Neural cell (in vitro differentiated cells): Measurements from ENCODE around the gene LHX4. TPM values are rescaled to one million over a fixed set of nuclear protein-coding genes. Genes with fewer than 3 reads are reported as not detected.

Experiments
- H2AFZ ChIP-seq: fragments of 200-600, 300-800 bp; sonication (generic), shearing (Covaris generic); 2 replicates; pipeline ENCODE4 v1.6.0; 2014; ENCODE audit warnings: low read depth, mild to moderate bottlenecking, antibody characterized with exemption, low read length, moderate library complexity
- H3F3A ChIP-seq: fragments of 200-600 bp; shearing (Covaris generic); 2 replicates; pipeline ENCODE4 v1.6.1; 2016; ENCODE audit warnings: mild to moderate bottlenecking, moderate library complexity, mixed read lengths, antibody characterized with exemption, low read length; ENCODE audit not compliant: insufficient read depth, poor library complexity, severe bottlenecking
- H3K27ac ChIP-seq: fragments of 200-600, 300-800 bp; sonication (generic), shearing (Covaris generic); 2 replicates; pipeline ENCODE4 v1.5.1; 2014; ENCODE audit warnings: mild to moderate bottlenecking, low read length, moderate library complexity
- H3K27me3 ChIP-seq: fragments of 300-800, 200-600 bp; sonication (generic), shearing (Covaris generic); 2 replicates; pipeline ENCODE4 v1.6.0; 2014; ENCODE audit warnings: mild to moderate bottlenecking, low read depth, low read length, moderate library complexity; ENCODE audit not compliant: insufficient read depth
- H3K36me3 ChIP-seq: fragments of 300-800, 200-600 bp; sonication (generic), shearing (Covaris generic); 2 replicates; pipeline ENCODE4 v1.5.1; 2014; ENCODE audit warnings: mild to moderate bottlenecking, antibody characterized with exemption, low read length, moderate library complexity; ENCODE audit not compliant: insufficient read depth
- H3K4me2 ChIP-seq: fragments of 300-800, 200-600 bp; sonication (generic), shearing (Covaris generic); 2 replicates; pipeline ENCODE4 v1.6.0; 2014; ENCODE audit warnings: mild to moderate bottlenecking, low read length
- H3K4me3 ChIP-seq: fragments of 300-800, 200-600 bp; sonication (generic), shearing (Covaris generic); 2 replicates; pipeline ENCODE4 v1.5.1; 2014; ENCODE audit warnings: mild to moderate bottlenecking, low read length, moderate library complexity
- H3K79me2 ChIP-seq: fragments of 200-600 bp; shearing (Covaris generic); replicated peaks from 2 replicates; pipeline ENCODE4 v1.6.0; 2014; ENCODE audit warnings: mild to moderate bottlenecking, low read length, moderate library complexity; ENCODE audit not compliant: insufficient read depth
- H3K9ac ChIP-seq: fragments of 300-800, 200-600 bp; sonication (generic), shearing (Covaris generic); 2 replicates; pipeline ENCODE4 v1.6.1; 2016; ENCODE audit warnings: mild to moderate bottlenecking, low read length, mixed read lengths
- H3K9me2 ChIP-seq: fragments of 200-600 bp; shearing (Covaris generic); 2 replicates; pipeline ENCODE4 v1.6.1; 2016; ENCODE audit warnings: mild to moderate bottlenecking, low read length, mixed read lengths; ENCODE audit not compliant: insufficient read depth
- H3K9me3 ChIP-seq: fragments of 200-600, 300-800 bp; sonication (generic), shearing (Covaris generic); 2 replicates; pipeline ENCODE4 v1.6.1; 2016; ENCODE audit warnings: mild to moderate bottlenecking, mixed run types, low read length, moderate library complexity, mixed read lengths
- H4K20me1 ChIP-seq: fragments of 200-600 bp; shearing (Covaris generic); 2 replicates; pipeline ENCODE4 v1.6.1; 2016; ENCODE audit warnings: mild to moderate bottlenecking, mixed run types; ENCODE audit not compliant: insufficient read depth
- EP300 ChIP-seq: fragments of 450-650 bp; conservative IDR thresholded peaks from 2 replicates; pipeline ENCODE4 v1.6.1; 2014; ENCODE audit warnings: antibody characterized with exemption, mild to moderate bottlenecking, moderate library complexity; ENCODE audit not compliant: poor library complexity, severe bottlenecking
- EZH2 ChIP-seq: fragments of 200-600, 300-800 bp; shearing (Covaris generic), sonication (generic); IDR thresholded peaks from 2 replicates; pipeline ENCODE4 v1.6.1; 2014; ENCODE audit warnings: antibody characterized with exemption, low read length, borderline replicate concordance, mild to moderate bottlenecking; ENCODE audit not compliant: insufficient read depth, poor library complexity, severe bottlenecking
- MXI1 ChIP-seq: fragments of 450-650 bp; conservative IDR thresholded peaks from 2 replicates; pipeline ENCODE4 v1.6.1; 2014; ENCODE audit warnings: antibody characterized with exemption, mild to moderate bottlenecking; ENCODE audit not compliant: poor library complexity, severe bottlenecking
- POLR2AphosphoS5 ChIP-seq: IDR thresholded peaks from 2 replicates; pipeline ENCODE4 v1.6.1; 2012
- RAD21 ChIP-seq: fragments of 450-650 bp; conservative IDR thresholded peaks from 2 replicates; pipeline ENCODE4 v1.6.1; 2014; ENCODE audit warnings: antibody characterized with exemption, mild to moderate bottlenecking, moderate library complexity
- SMC3 ChIP-seq: fragments of 450-650 bp; conservative IDR thresholded peaks from 2 replicates; pipeline ENCODE4 v1.6.1; 2014; ENCODE audit warnings: antibody characterized with exemption, mild to moderate bottlenecking, moderate library complexity; ENCODE audit not compliant: poor library complexity
- TAF1 ChIP-seq: IDR thresholded peaks from 2 replicates; pipeline ENCODE4 v1.6.1; 2012; ENCODE audit warnings: low read depth
- polyA plus RNA-seq: library from polyadenylated mRNA; depleted of rRNA; stranded (reverse); fragments of >200 nt; gene quantifications from 2 replicates; pipeline ENCODE4 v1.2.3, GENCODE V29; 2014
- TF ChIP-seq, protein P1 (sequence below): fragments of 450-650 bp; IDR thresholded peaks from 2 replicates; pipeline ENCODE4 v1.5.1; 2014; ENCODE audit warnings: antibody characterized with exemption, mild to moderate bottlenecking, moderate library complexity; ENCODE audit not compliant: poor library complexity, severe bottlenecking
- TF ChIP-seq, protein P2 (sequence below): IDR thresholded peaks from 2 replicates; pipeline ENCODE4 v1.6.1; 2012; ENCODE audit warnings: borderline replicate concordance

Gene LHX4
- polyA plus RNA-seq, 1 donor from 2014 or later, result not detected

DNA sequence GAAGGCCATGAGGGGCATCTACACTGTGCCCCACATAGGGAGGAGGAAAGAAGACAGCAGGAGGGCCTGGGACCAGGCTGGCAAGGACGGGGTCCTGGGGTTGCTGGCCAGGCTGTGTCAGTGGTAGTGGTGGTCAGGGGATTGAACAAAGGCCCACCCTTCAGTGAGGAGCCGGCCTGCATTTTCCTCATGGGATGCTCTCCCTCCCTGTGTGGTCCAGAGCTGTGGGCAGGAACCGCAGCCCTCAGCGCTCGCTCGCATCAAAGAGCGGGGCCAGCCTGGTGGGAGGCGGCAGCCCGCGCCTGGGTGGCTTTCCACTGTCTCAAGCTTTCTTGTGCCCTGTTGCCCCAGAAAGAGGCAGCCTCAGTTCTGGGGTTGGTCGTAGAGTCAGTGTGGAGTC lies 24.8 kb downstream of the LHX4 start:
- no peaks in the 10 kb centered on the region for H3K79me2 ChIP-seq
- H3K27me3 ChIP-seq, result no peaks in the 10 kb centered on the region
- H4K20me1 ChIP-seq, result no peaks in the 10 kb centered on the region
- H2AFZ ChIP-seq, result no peak overlapping the region
- H3K36me3 ChIP-seq, result no peaks in the 10 kb centered on the region
- TF ChIP-seq EP300, result no peak
- TF ChIP-seq, protein P1, sequence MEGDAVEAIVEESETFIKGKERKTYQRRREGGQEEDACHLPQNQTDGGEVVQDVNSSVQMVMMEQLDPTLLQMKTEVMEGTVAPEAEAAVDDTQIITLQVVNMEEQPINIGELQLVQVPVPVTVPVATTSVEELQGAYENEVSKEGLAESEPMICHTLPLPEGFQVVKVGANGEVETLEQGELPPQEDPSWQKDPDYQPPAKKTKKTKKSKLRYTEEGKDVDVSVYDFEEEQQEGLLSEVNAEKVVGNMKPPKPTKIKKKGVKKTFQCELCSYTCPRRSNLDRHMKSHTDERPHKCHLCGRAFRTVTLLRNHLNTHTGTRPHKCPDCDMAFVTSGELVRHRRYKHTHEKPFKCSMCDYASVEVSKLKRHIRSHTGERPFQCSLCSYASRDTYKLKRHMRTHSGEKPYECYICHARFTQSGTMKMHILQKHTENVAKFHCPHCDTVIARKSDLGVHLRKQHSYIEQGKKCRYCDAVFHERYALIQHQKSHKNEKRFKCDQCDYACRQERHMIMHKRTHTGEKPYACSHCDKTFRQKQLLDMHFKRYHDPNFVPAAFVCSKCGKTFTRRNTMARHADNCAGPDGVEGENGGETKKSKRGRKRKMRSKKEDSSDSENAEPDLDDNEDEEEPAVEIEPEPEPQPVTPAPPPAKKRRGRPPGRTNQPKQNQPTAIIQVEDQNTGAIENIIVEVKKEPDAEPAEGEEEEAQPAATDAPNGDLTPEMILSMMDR, result no peak
- TF ChIP-seq, protein P2, sequence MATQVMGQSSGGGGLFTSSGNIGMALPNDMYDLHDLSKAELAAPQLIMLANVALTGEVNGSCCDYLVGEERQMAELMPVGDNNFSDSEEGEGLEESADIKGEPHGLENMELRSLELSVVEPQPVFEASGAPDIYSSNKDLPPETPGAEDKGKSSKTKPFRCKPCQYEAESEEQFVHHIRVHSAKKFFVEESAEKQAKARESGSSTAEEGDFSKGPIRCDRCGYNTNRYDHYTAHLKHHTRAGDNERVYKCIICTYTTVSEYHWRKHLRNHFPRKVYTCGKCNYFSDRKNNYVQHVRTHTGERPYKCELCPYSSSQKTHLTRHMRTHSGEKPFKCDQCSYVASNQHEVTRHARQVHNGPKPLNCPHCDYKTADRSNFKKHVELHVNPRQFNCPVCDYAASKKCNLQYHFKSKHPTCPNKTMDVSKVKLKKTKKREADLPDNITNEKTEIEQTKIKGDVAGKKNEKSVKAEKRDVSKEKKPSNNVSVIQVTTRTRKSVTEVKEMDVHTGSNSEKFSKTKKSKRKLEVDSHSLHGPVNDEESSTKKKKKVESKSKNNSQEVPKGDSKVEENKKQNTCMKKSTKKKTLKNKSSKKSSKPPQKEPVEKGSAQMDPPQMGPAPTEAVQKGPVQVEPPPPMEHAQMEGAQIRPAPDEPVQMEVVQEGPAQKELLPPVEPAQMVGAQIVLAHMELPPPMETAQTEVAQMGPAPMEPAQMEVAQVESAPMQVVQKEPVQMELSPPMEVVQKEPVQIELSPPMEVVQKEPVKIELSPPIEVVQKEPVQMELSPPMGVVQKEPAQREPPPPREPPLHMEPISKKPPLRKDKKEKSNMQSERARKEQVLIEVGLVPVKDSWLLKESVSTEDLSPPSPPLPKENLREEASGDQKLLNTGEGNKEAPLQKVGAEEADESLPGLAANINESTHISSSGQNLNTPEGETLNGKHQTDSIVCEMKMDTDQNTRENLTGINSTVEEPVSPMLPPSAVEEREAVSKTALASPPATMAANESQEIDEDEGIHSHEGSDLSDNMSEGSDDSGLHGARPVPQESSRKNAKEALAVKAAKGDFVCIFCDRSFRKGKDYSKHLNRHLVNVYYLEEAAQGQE, result no peak
- TF ChIP-seq EZH2, result no peak
- no peak for TF ChIP-seq SMC3
- no peak for TF ChIP-seq RAD21
- TF ChIP-seq POLR2AphosphoS5, result no peak
- no peak for TF ChIP-seq TAF1
- TF ChIP-seq MXI1, result no peak
- H3F3A ChIP-seq, result no peaks in the 10 kb centered on the region
- no peaks in the 10 kb centered on the region for H3K9me2 ChIP-seq
- no peaks in the 10 kb centered on the region for H3K9me3 ChIP-seq
- H3K4me3 ChIP-seq, result no peak overlapping the region
- no peak overlapping the region for H3K9ac ChIP-seq
- no peak overlapping the region for H3K27ac ChIP-seq
- H3K4me2 ChIP-seq, result no peak overlapping the region

DNA sequence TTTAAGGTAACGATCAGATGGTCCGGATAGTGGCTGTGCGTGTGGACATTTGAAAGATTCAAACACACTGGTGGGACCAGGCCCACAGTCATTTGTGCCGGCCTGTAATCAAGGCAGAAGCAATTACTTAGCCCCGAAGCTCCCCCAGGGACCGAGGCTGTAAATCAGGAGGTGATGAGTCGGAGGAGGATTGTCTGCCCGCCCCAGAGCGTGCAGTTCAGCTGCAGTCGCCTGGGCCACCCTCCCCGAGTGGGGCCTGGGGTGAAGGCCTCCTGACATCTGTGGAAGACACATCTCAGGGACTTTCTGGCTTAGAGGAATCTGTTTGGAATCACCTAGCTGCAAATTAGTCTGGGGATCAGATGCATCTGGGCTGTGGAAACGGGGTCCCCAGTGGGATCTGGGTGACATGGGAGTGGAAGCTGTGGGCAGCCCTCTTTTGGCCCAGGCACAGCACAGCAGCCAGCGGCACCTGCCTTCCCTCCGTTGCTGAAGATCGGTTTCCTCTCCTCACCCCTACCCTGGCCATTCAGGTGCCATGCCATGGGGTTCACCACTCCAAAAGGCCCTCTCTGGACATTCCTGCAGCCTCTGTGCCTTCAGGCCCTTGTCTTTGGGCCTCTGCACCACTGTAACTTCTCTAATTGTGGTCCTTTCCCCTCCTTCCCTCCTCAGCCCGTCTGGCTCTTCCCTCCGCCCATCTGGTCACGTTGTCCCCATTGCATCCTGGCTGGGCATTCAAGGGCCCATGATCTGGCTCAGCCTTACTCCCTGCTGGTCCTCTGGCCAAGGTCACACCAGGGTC lies 25.7 kb downstream of the LHX4 start:
- Histone ChIP-seq H3K79me2 (no peaks in the 10 kb centered on the region), H3F3A (no peaks in the 10 kb centered on the region), H4K20me1 (no peaks in the 10 kb centered on the region), H3K27me3 (no peaks in the 10 kb centered on the region), H3K4me2 (no peak overlapping the region), H2AFZ (no peak overlapping the region), H3K4me3 (no peak overlapping the region), H3K9ac (no peak overlapping the region), H3K9me3 (no peaks in the 10 kb centered on the region), H3K27ac (no peak overlapping the region), H3K36me3 (no peaks in the 10 kb centered on the region), H3K9me2 (no peaks in the 10 kb centered on the region)
- TF ChIP-seq SMC3 (no peak), RAD21 (no peak), EP300 (no peak), MXI1 (no peak), TAF1 (no peak)
- TF ChIP-seq, protein P1, result no peak
- TF ChIP-seq, protein P2, result no peak
